H1 (cell line): Measurements from ENCODE around the gene TRIM44. TPM values are rescaled to one million over a fixed set of nuclear protein-coding genes. Genes with fewer than 3 reads are reported as not detected.

Experiments used
- CTCF ChIA-PET: fragments of 300-600 bp; sonication (Branson Sonifier 250); formaldehyde crosslinking; loops from one replicate; lab custom pipeline; 2021; ENCODE audit not compliant: partially characterized antibody; lab: Charles Lee
- POLR2A ChIA-PET: fragments of 300-600 bp; sonication (Branson Sonifier 250); formaldehyde crosslinking; loops from one replicate; lab custom pipeline; 2021; ENCODE audit warnings: inconsistent platforms; ENCODE audit not compliant: partially characterized antibody; lab: Charles Lee
- DNase-seq, 2 experiments: peaks; one replicate each; pipeline versions ENCODE4 v3.0.0 to v3.0.0-alpha.2; 2010 to 2022; ENCODE audit warnings: low spot score in 2 of 2, low read depth in 1 of 2, mixed read lengths in 1 of 2
- FAIRE-seq: peaks from 2 replicates; lab custom pipeline; 2011; peaks lifted over from hg19 to GRCh38; lab: Jason Lieb, UNC
- H2AFZ ChIP-seq: 2 replicates; pipeline ENCODE4 v1.8.1; 2012; ENCODE audit warnings: low read length, inconsistent platforms
- H2AK5ac ChIP-seq: 2 replicates; pipeline ENCODE4 v1.6.1; 2013; ENCODE audit warnings: low read depth, low read length
- H2BK120ac ChIP-seq: replicated peaks from 2 replicates; pipeline ENCODE3; 2013; ENCODE audit warnings: low read depth, low read length, inconsistent platforms
- H2BK12ac ChIP-seq: 2 replicates; pipeline ENCODE4 v1.6.1; 2013; ENCODE audit warnings: low read depth, low read length
- H2BK15ac ChIP-seq: 2 replicates; pipeline ENCODE4 v1.6.1; 2013; ENCODE audit warnings: low read length
- H2BK20ac ChIP-seq: 2 replicates; pipeline ENCODE4 v1.6.1; 2013; ENCODE audit warnings: low read length
- H2BK5ac ChIP-seq: 2 replicates; pipeline ENCODE4 v1.6.1; 2013; ENCODE audit warnings: low read depth, low read length
- H3K14ac ChIP-seq: 2 replicates; pipeline ENCODE4 v1.6.1; 2013; ENCODE audit warnings: inconsistent platforms; ENCODE audit not compliant: insufficient read length
- H3K18ac ChIP-seq: 2 replicates; pipeline ENCODE4 v1.6.1; 2013; ENCODE audit warnings: low read length; ENCODE audit errors: extremely low read depth
- H3K23ac ChIP-seq: 2 replicates; pipeline ENCODE4 v1.6.1; 2013; ENCODE audit warnings: inconsistent platforms; ENCODE audit not compliant: insufficient read length
- H3K23me2 ChIP-seq: 2 replicates; pipeline ENCODE4 v1.6.1; 2013; ENCODE audit warnings: low read depth, low read length
- H3K27ac ChIP-seq: 2 replicates; pipeline ENCODE4 v1.6.1; 2011; ENCODE audit warnings: low read depth, low read length, inconsistent platforms
- H3K27me3 ChIP-seq, 4 experiments: replicated peaks in 1 of 4; 1 replicate in 1 of 4; 2 replicates in 3 of 4; pipeline versions ENCODE4 v1.6.1 to v1.8.1; 2011 to 2013; ENCODE audit warnings: low read length in 3 of 4, mild to moderate bottlenecking in 3 of 4, inconsistent platforms in 2 of 4, mixed read lengths in 2 of 4, moderate library complexity in 1 of 4; ENCODE audit not compliant: control insufficient read depth in 3 of 4, insufficient read depth in 3 of 4; ENCODE audit errors: extremely low read depth in 1 of 4
- H3K36me3 ChIP-seq, 4 experiments: 2 replicates each; pipeline versions ENCODE4 v1.6.1 to v1.8.1; 2011 to 2013; ENCODE audit warnings: mild to moderate bottlenecking in 4 of 4, low read length in 3 of 4, moderate library complexity in 2 of 4, control low read depth in 1 of 4, inconsistent platforms in 1 of 4; ENCODE audit not compliant: insufficient read depth in 4 of 4, control insufficient read depth in 2 of 4
- H3K4ac ChIP-seq: replicated peaks from 2 replicates; pipeline ENCODE3; 2013; ENCODE audit warnings: low read length, low read depth, mixed read lengths, inconsistent platforms; ENCODE audit not compliant: insufficient read length
- H3K4me1 ChIP-seq, 4 experiments: replicated peaks in 1 of 4; 1 replicate in 1 of 4; 2 replicates in 3 of 4; pipeline versions ENCODE4 v1.6.1 to v1.8.1; 2011 to 2013; ENCODE audit warnings: low read length in 3 of 4, inconsistent platforms in 2 of 4, mixed read lengths in 1 of 4; ENCODE audit not compliant: insufficient read depth in 4 of 4, control insufficient read depth in 3 of 4
- H3K4me2 ChIP-seq, 2 experiments: 2 replicates each; pipeline versions ENCODE4 v1.6.1 to v1.8.1; 2011 to 2013; ENCODE audit warnings: low read depth in 2 of 2, low read length in 2 of 2, control low read depth in 1 of 2, inconsistent platforms in 1 of 2, mild to moderate bottlenecking in 1 of 2; ENCODE audit not compliant: insufficient read depth in 1 of 2
- H3K4me3 ChIP-seq, 4 experiments: fragments of 200-600, 300-600 bp in 1 of 4; sonication (generic), shearing (Covaris generic), sonication (Bioruptor Twin) in 1 of 4; 2 replicates each; pipeline versions ENCODE4 v1.5.1 to v1.8.1; 2011 to 2016; ENCODE audit warnings: low read length in 4 of 4, low read depth in 3 of 4, control low read depth in 2 of 4, inconsistent platforms in 2 of 4, mild to moderate bottlenecking in 2 of 4, mixed read lengths in 1 of 4, moderate library complexity in 1 of 4; ENCODE audit not compliant: insufficient read depth in 2 of 4; ENCODE audit errors: extremely low read depth in 1 of 4
- H3K56ac ChIP-seq: replicated peaks from 2 replicates; pipeline ENCODE3; 2013; ENCODE audit warnings: low read depth, mild to moderate bottlenecking, mixed read lengths, low read length, inconsistent platforms; ENCODE audit not compliant: insufficient read length
- H3K79me1 ChIP-seq: 2 replicates; pipeline ENCODE4 v1.6.1; 2013; ENCODE audit warnings: low read depth, low read length, control low read depth
- H3K79me2 ChIP-seq, 2 experiments: 2 replicates each; pipeline versions ENCODE4 v1.6.1 to v1.8.1; 2012 to 2013; ENCODE audit warnings: low read length in 2 of 2, mild to moderate bottlenecking in 2 of 2, inconsistent platforms in 1 of 2; ENCODE audit not compliant: insufficient read depth in 2 of 2, control insufficient read depth in 1 of 2
- H3K9ac ChIP-seq, 4 experiments: replicated peaks in 1 of 4; 1 replicate in 1 of 4; 2 replicates in 3 of 4; pipeline versions ENCODE4 v1.6.1 to v1.8.1; 2011 to 2013; ENCODE audit warnings: low read depth in 3 of 4, low read length in 3 of 4, control low read depth in 2 of 4, mild to moderate bottlenecking in 2 of 4, moderate library complexity in 2 of 4, inconsistent platforms in 1 of 4; ENCODE audit errors: extremely low read depth in 1 of 4
- H3K9me3 ChIP-seq, 2 experiments: 2 replicates each; pipeline versions ENCODE4 v1.6.1 to v1.8.1; 2012 to 2013; ENCODE audit warnings: mild to moderate bottlenecking in 2 of 2, moderate library complexity in 2 of 2, control low read depth in 1 of 2, inconsistent platforms in 1 of 2, low read depth in 1 of 2, low read length in 1 of 2, mixed read lengths in 1 of 2; ENCODE audit not compliant: insufficient read depth in 2 of 2
- H4K20me1 ChIP-seq, 2 experiments: replicated peaks in 1 of 2; 2 replicates each; pipeline versions ENCODE3 to v1.8.1; 2011 to 2013; ENCODE audit warnings: inconsistent platforms in 2 of 2, low read length in 2 of 2, mild to moderate bottlenecking in 1 of 2; ENCODE audit not compliant: insufficient read depth in 2 of 2, control insufficient read depth in 1 of 2
- H4K5ac ChIP-seq: 2 replicates; pipeline ENCODE4 v1.6.1; 2013; ENCODE audit warnings: low read length, low read depth, mixed read lengths, inconsistent platforms; ENCODE audit not compliant: insufficient read length
- H4K8ac ChIP-seq: 2 replicates; pipeline ENCODE4 v1.8.0; 2013; ENCODE audit warnings: mild to moderate bottlenecking, moderate library complexity, low read length, inconsistent platforms; ENCODE audit not compliant: insufficient read depth; ENCODE audit errors: extremely low read depth
- H4K91ac ChIP-seq: replicated peaks from 2 replicates; pipeline ENCODE3; 2013; ENCODE audit warnings: low read length, mixed read lengths, inconsistent platforms; ENCODE audit not compliant: insufficient read length
- PHF8 ChIP-seq: fragments of 200-600 bp; sonication (generic); conservative IDR thresholded peaks from 2 replicates; pipeline ENCODE4 v1.7.1; 2012; ENCODE audit warnings: low read depth, mild to moderate bottlenecking, inconsistent platforms, low read length, moderate library complexity
- SUZ12 ChIP-seq: fragments of 200-600 bp; sonication (generic); IDR thresholded peaks from 2 replicates; pipeline ENCODE4 v1.6.1; 2012; ENCODE audit warnings: mild to moderate bottlenecking, inconsistent platforms, low read length, moderate library complexity, mixed read lengths
- WGBS, 2 experiments: shearing (Covaris generic) in 1 of 2; methylation state at CpG; one replicate each; pipeline versions ENCODE4 v1.1.6 to v1.1.7; 2013 to 2015; ENCODE audit warnings: low lambda C conversion rate in 2 of 2, mixed read lengths in 2 of 2, inconsistent platforms in 1 of 2, low coverage in 1 of 2, missing lambda C conversion rate in 1 of 2; ENCODE audit not compliant: insufficient replicate concordance in 2 of 2, insufficient coverage in 1 of 2, insufficient read length in 1 of 2; ENCODE audit errors: extremely low coverage in 1 of 2, missing lambda C conversion rate in 1 of 2; 5-methylcytosine and 5-hydroxymethylcytosine counted together
- polyA plus RNA-seq, 7 experiments: library from polyadenylated mRNA; depleted of rRNA in 3 of 7; stranded (reverse) in 5 of 7; unstranded in 2 of 7; fragments of >200 nt in 5 of 7; fragments of 200-250 nt in 2 of 7; gene quantifications; 1 replicate in 5 of 7; 2 replicates in 1 of 7; 4 replicates in 1 of 7; pipeline versions ENCODE4 v1.2.1 to v1.2.3, GENCODE V29; 2011 to 2013; ENCODE audit warnings: missing spikeins in 2 of 7, mixed read lengths in 2 of 7
- total RNA-seq: library from RNA; stranded (reverse); fragmentation: NEBNext Ultra II Directional; extraction: Animal tissue kit (Norgen Biotek cat#: 25700); gene quantifications from 2 replicates; pipeline ENCODE4 v1.2.1, GENCODE V29; 2021

TRIM44 gene
- total and polyA plus RNA-seq, 2 of the 8 experiments (the other 6 are each of a cell fraction or from before 2014, with no cell fraction given), result 13.9 to 34.4 TPM

GRCh38 chr11:35723493-35723892 is 60.9 kb downstream of the TRIM44 start:
- H4K20me1 ChIP-seq, result no peaks in the 10 kb centered on the region
- POLR2A ChIA-PET, result no interaction called here
- TF ChIP-seq PHF8 (no peak), SUZ12 (no peak)

More at GRCh38 chr11:35723493-35723892, 60.9 kb downstream of the TRIM44 start:
- H3K9ac ChIP-seq, result no peak overlapping the region
- no peak overlapping the region for H2BK15ac ChIP-seq
- no peak overlapping the region for H2AFZ ChIP-seq
- H3K79me1 ChIP-seq, result no peaks in the 10 kb centered on the region
- H3K23ac ChIP-seq, result no peak overlapping the region
- H3K27me3 ChIP-seq, result no peaks in the 10 kb centered on the region
- H3K56ac ChIP-seq, result no peak overlapping the region
- H3K9me3 ChIP-seq, result no peaks in the 10 kb centered on the region
- no peaks in the 10 kb centered on the region; the same call in 1 of the 2 replicates for H3K23me2 ChIP-seq
- no peaks in the 10 kb centered on the region for H3K4me1 ChIP-seq
- no peak overlapping the region for H3K4me3 ChIP-seq
- no peak overlapping the region for H3K27ac ChIP-seq
- no peak overlapping the region for H3K18ac ChIP-seq
- H3K14ac ChIP-seq, result no peak overlapping the region
- H3K79me2 ChIP-seq, result no peaks in the 10 kb centered on the region
- DNase-seq (no peak), FAIRE-seq (no peak)
- WGBS, 2 experiments, result 96 to 100% methylated on average over 1 of the region's 1 CpG
- H3K36me3 ChIP-seq, result peaks cover 0 to 6% (median 0%) of the 10 kb centered on the region in 4 experiments; a peak in 2 of 8 replicates
- no peak overlapping the region for H2AK5ac ChIP-seq
- no peak overlapping the region for H2BK5ac ChIP-seq
- no peak overlapping the region for H2BK120ac ChIP-seq
- CTCF ChIA-PET, result interaction anchor here (0.7 kb wide), 1 partner anchor 327 kb away, joined by 3 read pairs; no protein-coding TSS in a partner anchor
- no peak overlapping the region for H2BK12ac ChIP-seq
- H3K4me2 ChIP-seq, result no peak overlapping the region
- no peak overlapping the region for H4K91ac ChIP-seq
- no peak overlapping the region for H2BK20ac ChIP-seq
- no peak overlapping the region for H3K4ac ChIP-seq
- H4K8ac ChIP-seq, result no peak overlapping the region
- no peak overlapping the region for H4K5ac ChIP-seq
